PFSK-1 (cell line): ENCODE data around the gene CDON.

Experiments used
- POLR2AphosphoS5 ChIP-seq: IDR thresholded peaks from 2 replicates; pipeline ENCODE4 v1.6.1; 2012; ENCODE audit warnings: low read depth, mild to moderate bottlenecking, control low read depth, low read length, moderate library complexity
- TF ChIP-seq, protein P1 (sequence below), 2 experiments: IDR thresholded peaks; 2 replicates each; pipeline versions ENCODE4 v1.6.1 to v1.8.0; 2011 to 2012; ENCODE audit warnings: low read depth in 2 of 2, low read length in 2 of 2, control low read depth in 1 of 2, inconsistent platforms in 1 of 2, mild to moderate bottlenecking in 1 of 2, moderate library complexity in 1 of 2; ENCODE audit not compliant: insufficient read depth in 1 of 2

DNA sequence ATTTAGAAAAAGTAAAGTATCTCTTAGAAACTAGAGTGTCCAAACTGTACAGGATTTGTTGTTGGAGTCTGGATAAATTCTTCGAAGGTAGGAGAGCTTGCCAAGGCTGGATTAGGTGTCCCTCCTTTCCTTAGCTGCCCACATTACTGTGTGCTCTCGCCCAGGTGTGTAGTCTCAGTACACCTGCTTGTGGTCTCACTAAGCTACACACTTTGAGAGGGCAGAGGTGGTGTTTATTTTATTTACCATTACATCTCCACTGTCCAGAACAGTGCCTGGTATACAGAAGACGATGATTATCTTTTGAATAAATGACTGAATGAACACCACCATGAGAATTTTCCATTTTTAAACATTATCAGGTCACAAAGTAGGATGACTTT, 80.3 kb downstream of the CDON start:
- no peak for TF ChIP-seq POLR2AphosphoS5
- TF ChIP-seq, protein P1, sequence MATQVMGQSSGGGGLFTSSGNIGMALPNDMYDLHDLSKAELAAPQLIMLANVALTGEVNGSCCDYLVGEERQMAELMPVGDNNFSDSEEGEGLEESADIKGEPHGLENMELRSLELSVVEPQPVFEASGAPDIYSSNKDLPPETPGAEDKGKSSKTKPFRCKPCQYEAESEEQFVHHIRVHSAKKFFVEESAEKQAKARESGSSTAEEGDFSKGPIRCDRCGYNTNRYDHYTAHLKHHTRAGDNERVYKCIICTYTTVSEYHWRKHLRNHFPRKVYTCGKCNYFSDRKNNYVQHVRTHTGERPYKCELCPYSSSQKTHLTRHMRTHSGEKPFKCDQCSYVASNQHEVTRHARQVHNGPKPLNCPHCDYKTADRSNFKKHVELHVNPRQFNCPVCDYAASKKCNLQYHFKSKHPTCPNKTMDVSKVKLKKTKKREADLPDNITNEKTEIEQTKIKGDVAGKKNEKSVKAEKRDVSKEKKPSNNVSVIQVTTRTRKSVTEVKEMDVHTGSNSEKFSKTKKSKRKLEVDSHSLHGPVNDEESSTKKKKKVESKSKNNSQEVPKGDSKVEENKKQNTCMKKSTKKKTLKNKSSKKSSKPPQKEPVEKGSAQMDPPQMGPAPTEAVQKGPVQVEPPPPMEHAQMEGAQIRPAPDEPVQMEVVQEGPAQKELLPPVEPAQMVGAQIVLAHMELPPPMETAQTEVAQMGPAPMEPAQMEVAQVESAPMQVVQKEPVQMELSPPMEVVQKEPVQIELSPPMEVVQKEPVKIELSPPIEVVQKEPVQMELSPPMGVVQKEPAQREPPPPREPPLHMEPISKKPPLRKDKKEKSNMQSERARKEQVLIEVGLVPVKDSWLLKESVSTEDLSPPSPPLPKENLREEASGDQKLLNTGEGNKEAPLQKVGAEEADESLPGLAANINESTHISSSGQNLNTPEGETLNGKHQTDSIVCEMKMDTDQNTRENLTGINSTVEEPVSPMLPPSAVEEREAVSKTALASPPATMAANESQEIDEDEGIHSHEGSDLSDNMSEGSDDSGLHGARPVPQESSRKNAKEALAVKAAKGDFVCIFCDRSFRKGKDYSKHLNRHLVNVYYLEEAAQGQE (IDR thresholded peaks at IDR 0.05; ENCODE audit: insufficient read depth in 1 of 2, low read depth in 2 of 2, low read length in 2 of 2) = no peak
